HG03196 (cell line): ENCODE data around the gene CDPF1.

Experiments used
- ATAC-seq: cut with Tn5 transposase; IDR thresholded peaks from one replicate; pipeline ENCODE4 v1.9.1; 2021; ENCODE audit not compliant: unreplicated experiment

Gene CDPF1, protein sequence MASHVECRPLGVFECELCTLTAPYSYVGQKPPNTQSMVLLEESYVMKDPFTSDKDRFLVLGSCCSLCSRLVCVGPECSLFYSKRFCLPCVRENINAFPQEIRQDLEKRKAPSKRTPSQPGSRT

DNA sequence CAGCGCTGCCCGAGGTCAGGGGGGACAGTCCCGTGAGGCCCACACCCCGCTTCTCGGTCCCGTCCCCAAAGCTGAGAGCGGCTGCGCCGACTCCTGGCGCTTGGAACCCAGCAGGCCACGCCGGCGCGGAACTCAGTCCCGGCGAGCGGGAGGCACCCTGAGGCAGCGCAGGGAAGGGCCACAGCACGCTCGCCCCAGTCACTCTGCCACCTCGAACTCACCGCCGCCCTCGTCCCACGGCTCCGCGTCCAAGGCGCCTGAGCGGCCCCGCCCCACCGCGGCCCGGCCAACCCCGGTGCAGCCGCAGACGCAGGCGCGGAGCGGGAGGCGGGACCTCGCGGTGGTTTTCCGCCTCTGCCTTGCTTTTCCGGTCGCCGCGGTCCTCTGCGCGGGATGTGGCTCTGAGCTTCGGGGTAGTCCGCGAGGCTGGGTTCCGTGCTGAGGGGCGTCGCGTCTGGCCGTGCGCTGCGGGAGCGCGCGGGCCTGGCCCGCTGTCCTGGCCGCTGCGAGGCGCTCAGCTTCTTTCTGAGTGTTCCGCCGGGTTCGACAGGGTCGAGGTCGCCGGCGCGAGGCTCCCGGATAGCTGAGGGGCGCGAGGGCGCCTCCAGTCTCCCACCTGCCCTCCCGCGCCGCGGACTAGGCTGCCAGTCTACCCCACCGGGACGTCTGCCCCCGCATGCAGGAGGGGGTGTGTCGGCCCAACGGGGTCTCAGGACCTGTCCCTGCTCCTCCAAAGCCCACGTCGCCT, at the start of gene CDPF1:
CDPF1 (minus strand) TSS at position 259 of the 748 bp plus-strand sequence. CDS start 2,009 bp downstream, outside the sequence.
- peak; percentile 78 for ATAC-seq

DNA sequence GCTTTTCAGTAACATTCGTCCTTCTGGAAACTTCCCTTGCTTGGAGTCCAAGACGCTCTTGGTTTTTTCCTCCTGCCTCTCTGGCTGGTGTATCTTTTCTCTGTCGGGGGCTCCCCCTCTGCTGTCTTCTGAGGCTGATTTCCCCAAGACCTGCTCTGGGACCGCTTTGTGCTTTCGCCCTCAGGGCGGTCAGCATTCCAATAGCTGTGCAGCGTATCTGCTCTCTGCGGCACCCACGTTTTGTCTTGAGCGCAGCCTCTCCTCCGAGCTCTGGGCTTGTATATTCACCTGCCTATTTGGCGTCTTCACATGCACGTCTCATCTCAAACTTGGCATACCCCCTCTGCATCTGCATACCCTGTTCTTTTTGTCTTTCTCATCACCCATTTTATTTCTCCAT, 49.0 kb upstream of the CDPF1 start:
- ATAC-seq = no peak

DNA sequence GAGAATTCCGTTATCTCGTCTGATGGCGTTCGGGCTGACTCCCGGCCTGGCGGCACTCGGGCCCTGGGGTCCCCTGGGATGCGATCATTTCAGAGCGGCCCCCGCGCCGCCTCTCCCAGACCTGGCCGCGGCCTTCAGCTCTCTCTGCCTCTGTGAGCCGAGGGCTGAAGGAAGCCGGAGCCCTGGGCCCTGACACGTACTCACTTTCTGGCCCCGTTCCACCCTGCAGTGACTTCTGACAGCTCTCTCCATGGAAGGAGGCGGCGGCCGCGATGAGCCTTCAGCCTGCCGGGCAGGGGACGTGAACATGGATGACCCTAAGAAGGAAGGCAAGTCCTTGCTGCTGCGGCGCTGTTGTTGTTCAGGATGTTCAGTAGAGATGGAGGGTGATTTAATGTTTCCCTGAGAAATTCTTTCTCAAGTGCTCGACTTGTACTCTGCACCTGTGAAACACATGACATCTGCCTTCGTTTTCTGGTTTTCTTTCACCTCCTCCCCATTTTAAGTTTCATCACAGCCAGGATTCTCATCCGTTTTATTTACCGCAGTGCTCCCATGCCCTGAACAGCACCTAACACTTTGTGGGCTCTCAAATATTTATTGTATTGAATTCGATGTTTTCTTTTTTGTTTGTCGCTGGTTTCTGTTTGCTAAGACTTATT, 47.2 kb upstream of the CDPF1 start:
- peak; percentile 19 for ATAC-seq

DNA sequence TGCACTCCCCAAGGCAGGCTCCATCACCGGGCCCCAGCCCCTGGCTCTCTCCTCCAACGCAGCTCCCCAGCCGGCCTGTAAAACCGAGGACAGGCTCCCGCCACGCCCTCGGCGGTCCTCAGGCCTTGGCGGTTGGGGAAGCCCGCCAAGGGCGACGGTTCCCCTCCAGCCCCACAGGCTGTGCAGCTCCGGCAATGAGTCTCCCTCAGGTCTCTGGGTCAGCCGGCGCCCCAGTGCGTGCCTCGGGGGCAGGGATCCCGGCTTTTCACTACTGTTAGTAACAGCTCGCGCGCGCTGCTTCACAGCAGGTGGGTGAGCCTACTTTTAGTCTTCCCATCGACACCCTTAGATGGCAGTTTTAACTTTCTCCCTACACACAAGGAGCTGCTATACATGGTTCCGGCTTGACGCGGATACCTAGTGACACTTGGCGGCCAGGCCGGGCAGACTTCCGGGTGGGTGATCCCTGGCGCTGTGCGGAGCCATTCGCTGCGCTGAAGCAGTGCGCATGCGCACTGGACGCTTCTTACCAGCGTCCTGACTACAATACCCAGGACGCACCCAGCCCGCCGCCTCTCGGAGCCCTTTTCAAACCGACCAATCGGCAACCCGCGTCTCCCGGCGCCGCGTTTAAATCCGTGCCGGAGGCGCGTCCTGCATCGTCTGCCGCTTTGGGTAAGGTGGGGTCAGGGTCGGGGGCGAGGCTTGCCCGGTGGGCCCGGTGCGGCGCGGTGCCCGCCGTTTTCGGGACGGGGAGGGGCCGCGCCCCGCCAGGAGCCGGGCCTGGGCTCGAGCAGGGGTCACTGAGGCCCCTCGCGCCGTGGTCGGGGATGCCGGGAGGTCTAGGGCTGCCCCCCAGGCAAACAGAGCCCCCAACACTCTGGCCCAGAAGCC, 46.4 kb upstream of the CDPF1 start, which contains the start of gene GTSE1:
GTSE1 (plus strand) TSS at position 614 of the 894 bp plus-strand sequence. CDS start 531 bp downstream, outside the sequence.
- ATAC-seq = peak; percentile 88

DNA sequence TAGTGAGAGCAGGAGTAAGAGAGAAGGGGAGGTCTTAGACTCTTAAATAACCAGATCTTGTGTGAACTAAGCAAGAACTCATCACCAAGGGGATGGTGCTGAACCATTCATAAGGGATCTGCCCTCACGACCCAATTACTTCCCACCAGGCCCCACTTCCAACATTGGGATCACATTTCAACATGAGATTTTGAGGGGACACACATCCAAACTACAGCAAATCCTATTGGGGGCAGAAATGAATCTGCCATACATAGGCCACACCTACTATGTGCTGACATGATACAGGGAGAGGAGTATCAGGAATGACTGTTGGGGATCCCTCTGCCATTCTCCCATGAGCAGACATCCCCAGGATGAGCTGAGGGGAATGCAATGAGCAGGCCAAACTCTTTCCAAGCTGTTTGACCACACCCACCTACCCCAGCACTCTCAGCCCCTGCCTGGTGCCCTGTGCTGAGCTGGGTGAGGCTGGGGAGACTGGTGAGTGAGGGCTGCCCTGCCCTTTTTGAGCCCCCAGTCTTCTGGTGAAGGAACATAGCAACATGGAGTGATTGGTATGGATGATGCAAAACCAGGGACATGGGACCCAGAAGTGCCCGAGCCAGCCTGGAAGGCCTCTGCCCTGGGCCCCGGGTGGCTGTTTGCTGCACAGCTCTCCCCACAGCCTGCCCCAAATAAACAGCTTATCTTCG, 45.3 kb upstream of the CDPF1 start:
- ATAC-seq = no peak

DNA sequence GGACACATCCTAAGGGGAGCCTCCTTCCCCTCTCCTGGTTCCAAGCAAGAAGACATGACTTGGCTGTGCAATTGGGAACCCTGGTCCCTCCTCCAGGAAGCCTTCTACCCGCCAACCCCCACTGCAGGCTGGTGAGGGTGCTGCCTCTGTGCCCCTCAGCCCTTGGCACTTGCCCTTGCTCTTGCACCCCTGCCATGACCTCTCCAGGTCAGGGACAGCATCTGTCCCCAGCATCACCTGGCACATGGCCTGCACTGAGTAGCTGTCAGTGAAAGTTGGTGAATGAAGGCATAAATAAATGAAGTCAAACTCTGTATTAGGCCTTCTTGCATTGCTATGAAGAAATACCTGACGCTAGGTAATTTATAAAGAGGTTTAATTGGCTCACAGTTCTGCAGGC, 44.7 kb upstream of the CDPF1 start:
- ATAC-seq = no peak

DNA sequence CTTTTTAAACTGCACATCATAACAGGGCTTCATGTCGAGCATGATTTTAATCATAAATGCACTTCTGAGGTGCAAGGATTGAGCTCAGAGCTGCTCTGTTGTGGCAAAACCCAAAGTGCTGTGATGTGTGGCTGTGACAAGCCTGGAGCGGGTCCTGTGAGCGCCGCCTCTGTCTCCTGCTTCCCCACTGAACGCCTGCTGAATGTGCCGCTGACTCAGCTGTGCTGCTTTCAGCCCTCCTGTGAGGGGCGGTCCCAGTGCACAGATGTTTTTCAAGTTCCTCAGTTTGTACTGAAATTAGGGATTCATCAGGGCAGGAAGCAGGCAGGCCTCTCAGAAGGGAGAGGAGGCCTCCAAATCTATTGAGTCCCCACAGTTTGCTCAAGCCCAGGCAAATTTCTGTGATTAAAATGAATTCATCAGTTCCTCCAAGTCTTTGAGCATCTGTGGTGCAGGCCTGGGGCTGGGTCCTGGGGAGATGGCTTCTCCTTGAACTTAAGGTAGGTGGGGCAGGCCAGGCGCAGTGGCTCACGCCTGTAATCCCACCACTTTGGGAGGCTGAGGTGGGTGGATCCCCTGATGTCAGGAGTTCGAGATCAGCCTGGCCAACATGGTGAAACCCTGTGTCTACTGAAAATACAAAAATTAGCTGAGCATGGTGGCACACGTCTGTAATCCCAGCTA, 43.6 kb upstream of the CDPF1 start:
- ATAC-seq = no peak

DNA sequence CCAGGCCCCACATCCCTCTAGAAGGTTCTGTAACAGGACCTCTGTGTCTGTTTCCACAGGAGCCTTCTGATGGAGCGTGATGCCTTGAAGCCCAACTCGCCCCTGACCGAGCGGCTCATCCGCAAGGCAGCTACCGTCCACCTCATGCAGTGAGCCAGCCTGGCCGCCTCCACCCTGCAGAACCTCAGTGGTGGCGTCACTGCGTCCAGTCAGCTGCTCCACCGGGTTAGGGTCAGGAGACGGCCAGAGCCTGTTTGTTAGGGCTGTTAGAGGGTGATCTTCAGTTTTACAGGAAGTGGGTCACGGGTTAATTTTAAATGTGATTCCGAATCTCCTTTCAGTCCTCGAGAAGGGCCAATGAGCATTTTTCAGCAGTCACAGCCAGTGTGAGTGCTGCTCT, 42.6 kb upstream of the CDPF1 start:
- ATAC-seq = no peak

DNA sequence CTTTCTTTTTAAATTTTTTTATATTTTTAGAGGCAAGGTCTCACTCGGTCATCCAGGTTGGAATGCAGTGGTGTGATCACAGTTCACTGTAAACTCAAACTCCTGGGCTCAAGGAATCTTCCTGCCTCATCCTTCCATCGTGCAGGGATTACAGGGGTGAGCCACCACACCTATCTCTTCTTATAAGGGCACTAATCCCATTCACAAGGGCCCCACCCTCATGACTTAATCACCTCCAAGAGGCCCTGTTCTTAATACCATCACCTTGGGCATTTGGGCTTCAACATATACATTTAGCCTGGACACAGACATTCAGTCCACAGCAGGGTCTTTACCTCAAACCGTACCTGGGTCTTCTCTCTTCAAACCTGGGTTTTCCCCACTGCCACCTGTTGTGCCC, 42.1 kb upstream of the CDPF1 start:
- no peak for ATAC-seq

DNA sequence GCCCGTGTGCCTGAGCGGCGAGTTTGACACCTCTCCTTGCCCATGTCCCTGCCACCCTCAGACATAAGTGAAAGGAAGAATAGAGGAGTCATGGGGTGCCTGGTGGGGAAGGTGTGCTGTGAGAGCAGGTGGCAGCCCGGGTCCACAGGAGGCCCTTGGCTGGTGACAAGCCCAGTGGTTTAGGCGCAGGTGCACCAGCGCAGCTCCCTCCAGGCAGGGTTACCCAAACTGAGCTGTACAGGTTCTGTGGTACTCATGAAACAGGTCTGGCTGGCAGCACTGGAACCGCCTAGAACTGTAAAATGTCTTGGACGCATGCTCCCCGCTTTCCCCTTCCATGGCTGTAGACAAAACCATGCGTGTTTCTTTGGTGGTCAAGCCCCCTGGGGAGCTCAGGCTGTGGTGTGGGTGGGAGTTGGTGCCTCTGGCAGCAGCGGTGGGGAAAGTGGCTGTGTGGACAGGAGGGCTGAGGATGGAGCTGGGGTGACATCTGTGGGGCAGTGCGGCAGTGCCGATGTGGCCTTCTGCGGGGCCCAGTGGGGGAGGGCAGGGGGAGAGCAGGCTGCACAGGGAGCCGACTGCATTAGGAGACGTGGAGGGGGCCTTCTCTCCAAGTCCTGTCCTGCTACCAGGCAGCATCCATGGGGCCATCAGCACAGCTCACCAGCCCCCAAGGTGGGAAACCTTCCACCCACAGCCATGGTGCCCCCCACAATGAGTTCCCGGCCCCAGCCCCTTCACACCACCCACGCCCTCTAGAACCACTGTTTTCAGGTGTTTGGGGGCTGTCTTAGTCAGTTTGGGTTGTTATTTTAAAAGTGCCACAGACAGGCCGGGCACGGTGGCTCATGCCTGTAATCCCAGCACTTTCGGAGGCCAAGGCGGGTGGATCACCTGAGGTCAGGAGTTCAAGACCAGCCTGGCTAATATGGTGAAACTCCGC, 41.0 kb upstream of the CDPF1 start:
- ATAC-seq = no peak

DNA sequence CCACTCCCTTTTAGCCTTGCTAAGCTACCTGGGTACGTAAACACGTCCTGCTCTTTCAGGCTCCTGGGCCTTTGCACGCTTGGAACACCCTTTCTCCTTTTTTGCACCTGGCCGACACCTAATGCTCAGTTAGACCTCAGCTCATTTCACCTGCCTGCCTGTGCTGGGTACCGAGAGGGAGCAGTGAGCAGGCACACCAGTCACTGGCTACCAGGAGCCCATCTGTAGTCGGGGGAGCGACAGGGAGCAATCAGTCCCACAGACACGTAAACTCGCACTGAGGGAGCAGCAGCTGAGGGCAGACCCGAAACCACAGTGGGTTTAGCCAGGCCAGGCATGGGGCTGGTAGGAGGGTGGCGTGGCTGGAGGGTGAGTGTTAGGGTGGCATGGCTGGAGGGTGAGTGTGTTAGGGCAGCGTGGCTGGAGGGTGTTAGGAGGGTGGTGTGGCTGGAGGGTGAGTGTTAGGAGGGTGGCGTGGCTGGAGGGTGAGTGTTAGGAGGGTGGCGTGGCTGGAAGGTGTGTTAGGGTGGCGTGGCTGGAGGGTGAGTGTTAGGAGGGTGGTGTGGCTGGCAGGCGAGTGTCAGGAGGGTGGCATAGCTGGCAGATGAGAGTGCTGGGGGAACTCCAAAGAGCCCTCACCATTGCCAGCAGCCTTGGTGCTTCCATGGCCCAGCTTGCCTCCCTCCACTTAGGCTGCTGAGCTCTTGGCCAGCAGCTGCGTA, 40.2 kb upstream of the CDPF1 start:
- no peak for ATAC-seq

DNA sequence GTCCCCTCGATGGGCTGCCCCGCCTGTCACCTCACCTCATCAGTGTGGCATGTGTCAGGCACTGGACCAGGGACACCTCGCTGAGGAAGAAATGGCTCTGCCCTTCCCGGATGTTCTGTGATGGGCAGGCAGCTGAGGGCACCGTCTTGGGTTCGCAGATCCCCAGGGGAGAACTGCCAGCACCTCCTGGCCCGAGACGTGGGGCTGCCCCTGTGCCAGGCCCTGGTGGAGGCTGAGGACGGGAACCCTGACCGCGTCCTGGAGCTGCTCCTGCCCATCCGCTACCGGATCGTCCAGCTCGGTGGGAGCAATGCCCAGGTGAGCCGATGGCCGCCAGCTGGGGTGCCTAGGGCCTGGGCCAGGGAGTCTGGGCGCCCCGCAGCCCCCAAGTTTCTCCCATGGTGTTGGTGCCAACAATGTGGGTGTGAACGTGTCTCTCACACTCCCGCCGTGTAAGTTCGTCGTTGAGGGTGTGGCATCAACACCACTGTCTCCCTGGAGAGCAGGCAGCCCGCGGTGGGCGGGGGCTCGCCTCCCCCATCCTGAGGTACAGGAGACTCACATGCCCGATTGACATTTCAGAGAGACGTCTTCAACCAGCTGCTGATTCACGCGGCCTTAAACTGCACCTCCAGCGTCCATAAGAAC, 39.3 kb upstream of the CDPF1 start:
- no peak for ATAC-seq

DNA sequence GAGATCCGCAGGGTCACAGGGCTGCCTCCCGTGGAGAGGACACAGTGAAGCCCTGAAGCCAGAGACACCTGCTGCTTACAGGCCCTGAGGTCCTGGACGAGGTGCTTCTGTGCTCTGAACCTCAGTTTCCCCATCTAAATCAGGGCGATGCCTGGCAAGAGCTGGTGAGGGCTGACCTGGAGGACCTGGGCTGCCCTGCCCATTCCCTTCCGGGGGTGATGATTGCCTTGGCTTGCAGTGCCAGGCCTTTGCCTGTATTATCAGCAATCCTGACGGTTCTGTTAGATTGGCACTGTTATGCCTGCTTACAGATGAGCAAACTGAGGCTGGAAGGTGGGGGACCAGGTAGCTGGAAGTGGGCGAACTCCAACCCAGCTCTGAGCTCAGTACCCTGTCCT, 38.8 kb upstream of the CDPF1 start:
- ATAC-seq = no peak

DNA sequence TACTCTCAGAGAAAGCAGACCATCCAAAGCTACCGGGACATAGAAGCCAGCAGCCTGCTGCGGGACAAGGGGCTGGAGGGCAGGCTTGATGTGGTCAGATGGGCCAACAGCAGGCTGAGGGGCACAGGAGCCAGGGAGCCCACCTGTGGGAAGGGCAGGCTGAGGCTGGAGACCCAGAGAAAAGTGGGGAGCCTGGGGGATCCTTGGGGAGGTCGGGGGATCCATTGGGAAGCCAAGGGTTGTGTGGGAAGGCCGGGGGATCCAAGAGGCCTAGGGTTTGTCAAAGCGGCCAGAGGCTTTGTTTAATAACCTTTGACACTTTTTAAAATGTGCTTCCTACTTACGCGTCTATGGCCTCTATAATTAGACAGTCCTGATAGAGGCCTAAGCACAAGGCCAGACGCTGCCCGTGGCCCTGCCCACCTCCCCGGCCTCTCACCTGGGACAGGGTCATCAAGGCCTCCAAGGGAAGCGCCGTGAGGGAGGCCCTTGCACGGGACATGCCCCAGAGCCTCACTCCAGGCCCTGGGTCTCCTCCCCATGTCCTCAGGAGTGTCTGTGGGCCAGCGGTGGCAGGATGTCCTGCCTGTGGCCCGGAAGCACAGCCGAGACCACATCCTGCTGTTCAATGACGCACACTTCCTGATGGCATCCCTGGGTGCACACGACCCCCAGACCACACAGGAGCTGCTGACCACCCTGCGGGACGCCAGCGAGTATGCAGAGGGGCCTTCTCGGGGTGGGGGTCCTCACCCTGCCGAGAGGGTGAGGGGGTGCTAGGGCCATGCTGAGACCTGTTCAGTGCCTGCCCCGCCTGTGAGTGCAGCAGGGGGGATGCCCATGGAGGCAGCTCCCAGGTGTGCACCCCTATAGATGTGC, 38.0 kb upstream of the CDPF1 start:
- peak; percentile 70 for ATAC-seq

DNA sequence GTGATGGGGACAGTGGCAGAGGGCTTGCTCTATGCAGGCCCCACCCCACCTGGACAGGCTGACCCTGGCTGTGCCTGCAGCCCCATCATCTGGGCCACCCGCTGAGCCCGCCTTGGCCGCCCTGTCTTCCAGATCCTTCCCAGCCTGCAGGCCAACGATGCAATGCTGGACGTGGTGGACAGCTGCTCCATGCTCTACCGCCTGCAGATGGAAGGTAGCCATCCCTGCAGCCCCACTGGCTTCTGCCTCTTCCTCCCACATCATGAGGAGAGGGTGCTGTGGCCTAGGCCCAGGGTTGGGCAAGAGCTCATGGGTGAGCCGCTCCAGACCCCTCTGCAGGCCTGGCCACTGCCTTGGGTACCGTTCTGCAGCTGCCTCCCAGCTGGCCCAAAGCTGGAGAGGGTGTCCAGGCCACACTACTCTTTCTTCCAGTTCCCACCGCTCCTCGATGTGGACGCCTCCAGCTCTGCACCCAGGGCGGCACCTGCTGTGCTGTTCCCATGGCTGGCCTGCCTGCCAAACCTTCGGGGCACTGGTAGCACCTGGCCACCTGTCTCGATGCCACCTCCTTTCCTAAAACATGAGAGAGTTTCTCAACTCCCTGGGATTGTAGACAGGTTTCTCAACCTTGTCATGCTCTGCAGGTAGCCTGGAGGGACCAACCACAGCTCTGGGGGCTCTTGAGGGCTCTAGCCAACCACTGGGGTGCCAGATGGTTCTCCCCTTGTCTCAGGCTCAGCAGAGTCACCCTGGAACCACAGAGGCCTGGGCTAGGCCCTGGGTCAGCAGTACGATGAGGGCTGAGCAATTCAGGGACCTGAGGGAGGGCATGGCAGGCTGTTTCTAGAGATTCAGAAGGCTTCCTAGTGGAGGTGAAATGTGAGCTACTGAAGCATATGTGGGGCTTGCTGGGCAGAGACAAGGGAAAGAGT, 37.1 kb upstream of the CDPF1 start:
- no peak for ATAC-seq

DNA sequence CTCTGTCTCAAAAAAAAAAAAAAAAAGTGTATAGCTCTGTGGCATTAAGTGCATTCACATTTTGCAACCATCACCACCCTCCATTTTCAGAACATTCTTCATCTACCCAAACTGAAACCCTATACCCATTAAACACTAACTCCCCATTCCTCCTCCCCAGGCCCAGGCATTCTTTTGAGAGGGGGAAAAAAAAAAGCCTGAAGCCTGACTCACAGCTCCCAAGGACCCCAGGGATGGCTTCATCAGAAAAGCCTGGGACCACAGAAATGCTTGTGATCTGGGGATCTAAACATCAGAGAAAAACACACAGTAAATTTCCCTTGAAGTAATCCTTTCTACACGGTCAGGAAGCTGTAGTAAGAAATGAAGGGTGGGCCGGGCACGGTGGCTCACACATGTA, 35.9 kb upstream of the CDPF1 start:
- ATAC-seq = no peak
